Neutrophil (primary cell): ENCODE measurements around the gene ADAMTS16.

Source experiments
- H3K27ac ChIP-seq: fragments of 200-600 bp; sonication (generic); 2 replicates; pipeline ENCODE4 v1.5.1; 2016; ENCODE audit warnings: mild to moderate bottlenecking, moderate library complexity
- H3K27me3 ChIP-seq: fragments of 200-600 bp; sonication (generic); 2 replicates; pipeline ENCODE4 v1.6.0; 2016; ENCODE audit warnings: mild to moderate bottlenecking
- H3K36me3 ChIP-seq: fragments of 200-600 bp; sonication (generic); 2 replicates; pipeline ENCODE4 v1.5.1; 2017
- H3K4me1 ChIP-seq, 2 experiments: fragments of 200-600 bp in 1 of 2; sonication (generic) in 1 of 2; 1 replicate in 1 of 2; 2 replicates in 1 of 2; pipeline versions ENCODE4 v1.5.1 to v1.6.1; 2013 to 2016; ENCODE audit warnings: low read depth in 1 of 2, low read length in 1 of 2, mild to moderate bottlenecking in 1 of 2, moderate library complexity in 1 of 2; ENCODE audit not compliant: control insufficient read depth in 1 of 2, insufficient read depth in 1 of 2
- H3K4me3 ChIP-seq, 2 experiments: fragments of 200-600 bp in 1 of 2; sonication (generic) in 1 of 2; 1 replicate in 1 of 2; 2 replicates in 1 of 2; pipeline ENCODE4 v1.5.1; 2013 to 2016; ENCODE audit warnings: low read depth in 1 of 2, low read length in 1 of 2, mild to moderate bottlenecking in 1 of 2, moderate library complexity in 1 of 2
- H3K9me3 ChIP-seq: fragments of 200-600 bp; sonication (generic); 2 replicates; pipeline ENCODE4 v1.5.1; 2016
- CTCF ChIP-seq: fragments of 200-600 bp; sonication (generic); IDR thresholded peaks from 2 replicates; pipeline ENCODE4 v1.5.1; 2016; ENCODE audit warnings: antibody characterized with exemption

Gene ADAMTS16

GRCh38 chr5:5350101-5350500 is 210.0 kb downstream of the ADAMTS16 start:
- Histone ChIP-seq H3K4me1 (no peaks in the 10 kb centered on the region), H3K4me3 (no peak overlapping the region), H3K27ac (no peak overlapping the region), H3K36me3 (no peaks in the 10 kb centered on the region), H3K9me3 (no peaks in the 10 kb centered on the region), H3K27me3 (no peaks in the 10 kb centered on the region)
- TF ChIP-seq CTCF, result no peak

- TF ChIP-seq CTCF, result no peak
- no peaks in the 10 kb centered on the region for H3K36me3 ChIP-seq
These were observed 211.3 kb downstream of the ADAMTS16 start for GRCh38 chr5:5351288-5351979.

GRCh38 chr5:5352675-5353074 is 212.5 kb downstream of the ADAMTS16 start:
- Histone ChIP-seq H3K36me3 (no peaks in the 10 kb centered on the region), H3K27ac (no peak overlapping the region), H3K9me3 (no peaks in the 10 kb centered on the region), H3K27me3 (no peaks in the 10 kb centered on the region), H3K4me1 (no peaks in the 10 kb centered on the region), H3K4me3 (no peak overlapping the region)
- no peak for TF ChIP-seq CTCF

More at GRCh38 chr5:5351288-5351979, 211.3 kb downstream of the ADAMTS16 start:
- no peak overlapping the region for H3K4me3 ChIP-seq
- no peaks in the 10 kb centered on the region for H3K9me3 ChIP-seq
- H3K4me1 ChIP-seq, result no peaks in the 10 kb centered on the region
- H3K27me3 ChIP-seq, result no peaks in the 10 kb centered on the region
- H3K27ac ChIP-seq, result no peak overlapping the region

- Histone ChIP-seq H3K27me3 (no peaks in the 10 kb centered on the region), H3K27ac (no peak overlapping the region), H3K4me1 (no peaks in the 10 kb centered on the region), H3K36me3 (no peaks in the 10 kb centered on the region), H3K4me3 (no peak overlapping the region), H3K9me3 (no peaks in the 10 kb centered on the region)
- no peak for TF ChIP-seq CTCF
These were observed 213.6 kb downstream of the ADAMTS16 start for GRCh38 chr5:5353681-5354080.

- H3K27ac ChIP-seq, result no peak overlapping the region
- no peaks in the 10 kb centered on the region for H3K27me3 ChIP-seq
- no peaks in the 10 kb centered on the region for H3K9me3 ChIP-seq
- no peak overlapping the region for H3K4me3 ChIP-seq
- no peaks in the 10 kb centered on the region for H3K36me3 ChIP-seq
- TF ChIP-seq CTCF, result no peak
- no peaks in the 10 kb centered on the region for H3K4me1 ChIP-seq
These were observed 216.6 kb downstream of the ADAMTS16 start for GRCh38 chr5:5356765-5357164.
